HepG2 (cell line): Measurements from ENCODE around the gene HACL1. TPM values are rescaled to one million over a fixed set of nuclear protein-coding genes. Genes with fewer than 3 reads are reported as not detected.

Experiments used
- ATAC-seq: fragments of 200-7000 bp; cut with Tn5 transposase; 3 replicates; pipeline ENCODE4 v1.9.1; 2020; ENCODE audit warnings: mild to moderate bottlenecking, moderate library complexity
- BruUV-seq: library from RNA; stranded (reverse); fragments of 400-500 nt; replicated peaks from 2 replicates; lab custom pipeline; 2021; lab: Mats Ljungman, UMichigan
- CTCF ChIA-PET: fragments of 300-600 bp; formaldehyde crosslinking; extraction: SDS; loops from one replicate; lab custom pipeline; 2021; ENCODE audit warnings: low total read pairs, inconsistent platforms, low intra/inter-chr PET ratio; lab: Yijun Ruan, JAX
- POLR2A ChIA-PET: fragments of 350-600 bp; sonication (Branson Sonifier 250); formaldehyde crosslinking; loops from one replicate; lab custom pipeline; 2020; ENCODE audit warnings: antibody characterized with exemption, inconsistent platforms; lab: Yijun Ruan, JAX
- DNase-seq: peaks from one replicate; pipeline ENCODE4 v3.0.0-alpha.2; 2015; ENCODE audit warnings: low spot score
- FAIRE-seq: peaks from 3 replicates; lab custom pipeline; 2011; peaks lifted over from hg19 to GRCh38; lab: Jason Lieb, UNC
- H2AFZ ChIP-seq: one replicate; pipeline ENCODE4 v1.6.1; 2011; ENCODE audit warnings: low read length, inconsistent platforms
- H3K27ac ChIP-seq: fragments of 300-600 bp; 3 replicates; pipeline ENCODE4 v1.8.0; 2011; ENCODE audit warnings: mixed run types, mild to moderate bottlenecking, mixed read lengths, low read length, inconsistent platforms; ENCODE audit not compliant: insufficient read depth; ENCODE audit errors: extremely low read length
- H3K27me3 ChIP-seq, 2 experiments: fragments of 200-600 bp in 1 of 2; 2 replicates in 1 of 2; 3 replicates in 1 of 2; pipeline versions ENCODE4 v1.6.0 to v1.8.0; 2011; ENCODE audit warnings: low read length in 2 of 2, mild to moderate bottlenecking in 2 of 2, moderate library complexity in 2 of 2, inconsistent platforms in 1 of 2; ENCODE audit not compliant: insufficient read depth in 2 of 2, control insufficient read depth in 1 of 2
- H3K36me3 ChIP-seq, 2 experiments: fragments of 200-600 bp in 1 of 2; replicated peaks in 1 of 2; 2 replicates in 1 of 2; 3 replicates in 1 of 2; pipeline versions ENCODE4 v1.5.1 to v1.8.0; 2011; ENCODE audit warnings: low read length in 2 of 2, inconsistent platforms in 1 of 2; ENCODE audit not compliant: insufficient read depth in 2 of 2, control insufficient read depth in 1 of 2
- H3K4me1 ChIP-seq: 2 replicates; pipeline ENCODE4 v1.5.1; 2012; ENCODE audit warnings: low read length, inconsistent platforms; ENCODE audit not compliant: insufficient read depth
- H3K4me2 ChIP-seq: 2 replicates; pipeline ENCODE4 v1.6.0; 2011; ENCODE audit warnings: low read depth, low read length, inconsistent platforms
- H3K4me3 ChIP-seq, 3 experiments: fragments of 200-600 bp in 1 of 3; sonication (generic), shearing (Covaris generic) in 1 of 3; replicated peaks in 1 of 3; 2 replicates each; pipeline ENCODE4 v1.5.1; 2011 to 2016; ENCODE audit warnings: low read length in 3 of 3, inconsistent platforms in 2 of 3, low read depth in 2 of 3, mild to moderate bottlenecking in 2 of 3, control low read depth in 1 of 3, mixed read lengths in 1 of 3; ENCODE audit not compliant: insufficient read depth in 1 of 3
- H3K79me2 ChIP-seq: one replicate; pipeline ENCODE4 v1.6.1; 2011; ENCODE audit warnings: low read length, inconsistent platforms; ENCODE audit not compliant: insufficient read depth
- H3K9ac ChIP-seq: 2 replicates; pipeline ENCODE4 v1.6.0; 2011; ENCODE audit warnings: mild to moderate bottlenecking, low read depth, low read length, inconsistent platforms; ENCODE audit not compliant: insufficient read depth
- H3K9me3 ChIP-seq: 2 replicates; pipeline ENCODE4 v1.5.1; 2012; ENCODE audit warnings: mild to moderate bottlenecking, low read length
- H4K20me1 ChIP-seq: 2 replicates; pipeline ENCODE4 v1.6.0; 2011; ENCODE audit warnings: inconsistent platforms, mild to moderate bottlenecking, low read length, moderate library complexity; ENCODE audit not compliant: insufficient read depth
- E2F1 ChIP-seq: sonication (generic); formaldehyde crosslinking; IDR thresholded peaks from 2 replicates; pipeline ENCODE4 v1.5.0; 2020; ENCODE audit warnings: missing genetic modification reagents
- KDM5B ChIP-seq: sonication (generic); formaldehyde crosslinking; IDR thresholded peaks from 2 replicates; pipeline ENCODE4 v1.4.0; 2020; ENCODE audit warnings: missing genetic modification reagents, mild to moderate bottlenecking, borderline replicate concordance
- NONO ChIP-seq, 2 experiments: fragments of 450-650 bp in 1 of 2; sonication (generic) in 1 of 2; formaldehyde crosslinking in 1 of 2; IDR thresholded peaks in 1 of 2; conservative IDR thresholded peaks in 1 of 2; 2 replicates each; pipeline versions ENCODE4 v1.6.1 to v1.8.0; 2017 to 2022; ENCODE audit warnings: mild to moderate bottlenecking in 1 of 2, missing genetic modification reagents in 1 of 2, moderate library complexity in 1 of 2
- NRL ChIP-seq: sonication (generic); formaldehyde crosslinking; IDR thresholded peaks from 2 replicates; pipeline ENCODE4 v1.5.0; 2020; ENCODE audit warnings: missing genetic modification reagents, mild to moderate bottlenecking, moderate library complexity, borderline replicate concordance
- SRSF4 ChIP-seq: fragments of 200-400 bp; formaldehyde crosslinking; IDR thresholded peaks from one replicate; pipeline ENCODE4 v1.6.1; 2018; ENCODE audit warnings: mild to moderate bottlenecking, low read depth, low read length, moderate library complexity; ENCODE audit not compliant: poor library complexity, severe bottlenecking
- ZNF260 ChIP-seq: sonication (generic); formaldehyde crosslinking; IDR thresholded peaks from 2 replicates; pipeline ENCODE4 v1.4.0; 2020; ENCODE audit warnings: missing genetic modification reagents, low read depth, mild to moderate bottlenecking, borderline replicate concordance
- ZNF614 ChIP-seq: IDR thresholded peaks from 2 replicates; pipeline ENCODE4 v1.6.1; 2018; ENCODE audit warnings: missing biosample characterization, missing genetic modification reagents, inconsistent platforms, borderline replicate concordance
- ZNF691 ChIP-seq: sonication (generic); formaldehyde crosslinking; IDR thresholded peaks from 2 replicates; pipeline ENCODE4 v1.4.0; 2020; ENCODE audit warnings: missing genetic modification reagents, low read depth, mild to moderate bottlenecking, borderline replicate concordance
- WGBS: methylation state at CpG from one replicate; pipeline ENCODE4 v1.1.6; 2017; ENCODE audit warnings: low lambda C conversion rate; 5-methylcytosine and 5-hydroxymethylcytosine counted together
- in situ Hi-C: cut with HindIII; loops from 2 replicates; pipeline ENCODE4 v1.10.0; 2017; ENCODE audit warnings: low pct_unique_long_range_greater_than_20kb; ENCODE audit not compliant: extremely low pct_ligation_motif_present
- intact Hi-C: fragments of 100-400 bp; cut with micrococcal nuclease; formaldehyde crosslinking; loops from one replicate; pipeline ENCODE4 v1.10.0; 2022; ENCODE audit not compliant: unreplicated experiment
- polyA plus RNA-seq, 8 experiments: library from polyadenylated mRNA; depleted of rRNA in 3 of 8; stranded (reverse) in 7 of 8; unstranded in 1 of 8; fragments of >200 nt; fragmentation: Illumina TruSeq in 4 of 8; extraction: Trizol in 4 of 8; gene quantifications; 2 replicates each; pipeline versions ENCODE4 v1.2.1 to v1.2.3, GENCODE V29; 2011 to 2016; ENCODE audit warnings: low read depth in 4 of 8, missing spikeins in 1 of 8, mixed read lengths in 1 of 8; ENCODE audit not compliant: insufficient read depth in 1 of 8
- total RNA-seq, 5 experiments: library from RNA; depleted of rRNA; stranded (reverse); fragments of >200 nt; fragmentation: Illumina TruSeq; extraction: Trizol; gene quantifications; 2 replicates each; pipeline ENCODE4 v1.2.3, GENCODE V29; 2016; ENCODE audit warnings: low read depth in 1 of 5

The HACL1 gene
- total and polyA plus RNA-seq, 2 of the 13 experiments (the other 11 are each of a cell fraction or from before 2014, with no cell fraction given) = 22.1 to 25.7 TPM

- Histone ChIP-seq H3K4me2 (no peak overlapping the region), H3K36me3 (no peaks in the 10 kb centered on the region), H3K9me3 (peaks cover 22% of the 10 kb centered on the region), H3K9ac (no peak overlapping the region), H3K79me2 (no peaks in the 10 kb centered on the region), H3K27me3 (no peaks in the 10 kb centered on the region; a peak in 1 of 5 replicates), H3K27ac (no peak overlapping the region), H4K20me1 (no peaks in the 10 kb centered on the region), H3K4me1 (peaks cover 16% of the 10 kb centered on the region), H3K4me3 (no peak overlapping the region), H2AFZ (no peak overlapping the region)
- intact Hi-C loops = no loop called here
- 99% methylated on average over 6 of the region's 6 CpGs for WGBS
- in situ Hi-C loops = no loop called here
- POLR2A ChIA-PET = no interaction called here
- no peak for ATAC-seq
- TF ChIP-seq ZNF691 (CRISPR knock-in tag) = no peak
- no peak for FAIRE-seq
- DNase-seq = no peak
- CTCF ChIA-PET = no interaction called here
- BruUV-seq = no TSS peak
Observed at GRCh38 chr3:15616053-15616452, 14.7 kb upstream of the HACL1 start.

GRCh38 chr3:15614958-15615357, 13.6 kb upstream of the HACL1 start:
- ATAC-seq = no peak
- in situ Hi-C loops (no loop called here), intact Hi-C loops (no loop called here)
- POLR2A ChIA-PET = no interaction called here
- no peak overlapping the region for H3K4me3 ChIP-seq
- H3K4me2 ChIP-seq = no peak overlapping the region
- no peak overlapping the region for H2AFZ ChIP-seq
- H3K9ac ChIP-seq = no peak overlapping the region
- peaks cover 22% of the 10 kb centered on the region for H3K4me1 ChIP-seq
- no peaks in the 10 kb centered on the region for H4K20me1 ChIP-seq
- no peaks in the 10 kb centered on the region; a peak in 1 of 5 replicates for H3K27me3 ChIP-seq
- FAIRE-seq = no peak
- TF ChIP-seq ZNF614 (no peak), NRL (CRISPR knock-in tag) (no peak), E2F1 (CRISPR knock-in tag) (no peak), SRSF4 (no peak), KDM5B (CRISPR knock-in tag) (no peak), NONO (IDR thresholded peaks at IDR 0.05) (no peak), NONO (CRISPR knock-in tag; conservative IDR thresholded peaks at IDR 0.05) (no peak), ZNF260 (CRISPR knock-in tag) (no peak)
- no peak for DNase-seq
- H3K79me2 ChIP-seq = no peaks in the 10 kb centered on the region
- no peak overlapping the region for H3K27ac ChIP-seq
- BruUV-seq = no TSS peak
- H3K36me3 ChIP-seq = no peaks in the 10 kb centered on the region
- H3K9me3 ChIP-seq = peaks cover 11% of the 10 kb centered on the region
- WGBS = 93% methylated on average over 1 of the region's 1 CpG
- CTCF ChIA-PET = no interaction called here
